ENCODE data around the gene FAM81B.

Gene FAM81B

GRCh38 chr5:95422838-95423237, 31.7 kb downstream of the FAM81B start:
- intact Hi-C loops (cut with DNase I; ENCODE audit: low total_unique reads), result loop anchor here (5.0 kb wide), 1 partner anchor 449 kb away; no protein-coding TSS in a partner anchor
- DNase-seq, result no peak

GRCh38 chr5:95424016-95424415, 32.9 kb downstream of the FAM81B start:
- TF ChIP-seq, protein P1, sequence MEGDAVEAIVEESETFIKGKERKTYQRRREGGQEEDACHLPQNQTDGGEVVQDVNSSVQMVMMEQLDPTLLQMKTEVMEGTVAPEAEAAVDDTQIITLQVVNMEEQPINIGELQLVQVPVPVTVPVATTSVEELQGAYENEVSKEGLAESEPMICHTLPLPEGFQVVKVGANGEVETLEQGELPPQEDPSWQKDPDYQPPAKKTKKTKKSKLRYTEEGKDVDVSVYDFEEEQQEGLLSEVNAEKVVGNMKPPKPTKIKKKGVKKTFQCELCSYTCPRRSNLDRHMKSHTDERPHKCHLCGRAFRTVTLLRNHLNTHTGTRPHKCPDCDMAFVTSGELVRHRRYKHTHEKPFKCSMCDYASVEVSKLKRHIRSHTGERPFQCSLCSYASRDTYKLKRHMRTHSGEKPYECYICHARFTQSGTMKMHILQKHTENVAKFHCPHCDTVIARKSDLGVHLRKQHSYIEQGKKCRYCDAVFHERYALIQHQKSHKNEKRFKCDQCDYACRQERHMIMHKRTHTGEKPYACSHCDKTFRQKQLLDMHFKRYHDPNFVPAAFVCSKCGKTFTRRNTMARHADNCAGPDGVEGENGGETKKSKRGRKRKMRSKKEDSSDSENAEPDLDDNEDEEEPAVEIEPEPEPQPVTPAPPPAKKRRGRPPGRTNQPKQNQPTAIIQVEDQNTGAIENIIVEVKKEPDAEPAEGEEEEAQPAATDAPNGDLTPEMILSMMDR (IDR thresholded peaks at IDR 0.05), result no peak
- Histone ChIP-seq H3K9me3 (no peaks in the 10 kb centered on the region), H3K27ac (no peak overlapping the region), H3K4me1 (no peaks in the 10 kb centered on the region), H3K4me3 (no peak overlapping the region), H3K36me3 (no peaks in the 10 kb centered on the region), H3K27me3 (no peaks in the 10 kb centered on the region)
- no peak for DNase-seq
- intact Hi-C loops (cut with DNase I; ENCODE audit: low total_unique reads), result loop anchor here (5.0 kb wide), 1 partner anchor 448 kb away; no protein-coding TSS in a partner anchor

More at GRCh38 chr5:95422838-95423237, 31.7 kb downstream of the FAM81B start:
- H3K27ac ChIP-seq, result no peak overlapping the region
- no peak overlapping the region for H3K4me3 ChIP-seq
- TF ChIP-seq, protein P1 (IDR thresholded peaks at IDR 0.05), result no peak
- H3K9me3 ChIP-seq, result no peaks in the 10 kb centered on the region
- H3K4me1 ChIP-seq, result no peaks in the 10 kb centered on the region
- H3K36me3 ChIP-seq, result no peaks in the 10 kb centered on the region
- no peaks in the 10 kb centered on the region for H3K27me3 ChIP-seq

DNA sequence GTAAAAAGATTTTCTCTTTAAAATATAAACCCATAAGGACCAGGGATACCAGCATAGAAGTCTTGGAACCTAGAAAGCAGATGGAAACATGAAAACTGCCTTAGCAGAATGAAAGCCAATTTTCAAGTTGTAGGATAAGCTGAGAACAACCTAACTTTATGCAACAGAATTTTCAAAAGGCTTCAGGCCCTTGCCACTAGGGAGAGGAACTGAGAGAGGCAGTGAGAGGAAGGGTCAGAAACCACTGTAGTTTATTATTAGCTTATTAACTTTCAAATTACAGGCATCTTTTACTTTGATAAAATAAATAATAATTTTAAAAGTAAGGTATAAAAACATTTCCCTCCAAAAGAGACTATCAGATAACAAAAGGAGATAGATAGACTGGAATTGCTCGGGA, 33.4 kb downstream of the FAM81B start:
- Histone ChIP-seq H3K4me1 (no peaks in the 10 kb centered on the region), H3K27ac (no peak overlapping the region), H3K9me3 (no peaks in the 10 kb centered on the region), H3K4me3 (no peak overlapping the region), H3K27me3 (no peaks in the 10 kb centered on the region), H3K36me3 (no peaks in the 10 kb centered on the region)
- DNase-seq, result no peak
- TF ChIP-seq, protein P1 (IDR thresholded peaks at IDR 0.05), result no peak
- intact Hi-C loops (cut with DNase I; ENCODE audit: low total_unique reads), result loop anchor here (5.0 kb wide), 1 partner anchor 448 kb away; no protein-coding TSS in a partner anchor

GRCh38 chr5:95426227-95426626, 35.1 kb downstream of the FAM81B start:
- H3K27me3 ChIP-seq, result no peaks in the 10 kb centered on the region
- no peaks in the 10 kb centered on the region for H3K36me3 ChIP-seq
- intact Hi-C loops (cut with DNase I; ENCODE audit: low total_unique reads), result no loop called here
- H3K4me1 ChIP-seq, result no peaks in the 10 kb centered on the region
- H3K27ac ChIP-seq, result no peak overlapping the region
- DNase-seq, result no peak
- no peak overlapping the region for H3K4me3 ChIP-seq
- no peaks in the 10 kb centered on the region for H3K9me3 ChIP-seq
- TF ChIP-seq, protein P1 (IDR thresholded peaks at IDR 0.05), result no peak

GRCh38 chr5:95432779-95433178, 41.6 kb downstream of the FAM81B start:
- TF ChIP-seq, protein P1 (IDR thresholded peaks at IDR 0.05), result no peak
- Histone ChIP-seq H3K36me3 (no peaks in the 10 kb centered on the region), H3K27me3 (no peaks in the 10 kb centered on the region), H3K9me3 (peaks cover 0 to 9% (median 0%) of the 10 kb centered on the region in 3 donors), H3K4me1 (no peaks in the 10 kb centered on the region), H3K4me3 (no peak overlapping the region), H3K27ac (no peak overlapping the region)
- DNase-seq, result no peak
- intact Hi-C loops (cut with DNase I; ENCODE audit: low total_unique reads), result no loop called here
